Esophagus muscularis mucosa (tissue), 4 donors: Measurements from ENCODE around the gene MBTD1. TPM values are rescaled to one million over a fixed set of nuclear protein-coding genes. Genes with fewer than 3 reads are reported as not detected.

Source experiments
- DNase-seq: peaks from one replicate; pipeline ENCODE4 v3.0.0-alpha.2; 2017; ENCODE audit errors: extremely low spot score
- H3K27ac ChIP-seq, 4 donors: fragments of 200-600 bp; sonication (generic); replicated peaks in 1 of 4; 1 replicate in 3 of 4; 2 replicates in 1 of 4; pipeline ENCODE4 v1.5.1; 2016 to 2019; ENCODE audit warnings: mild to moderate bottlenecking in 1 of 4
- H3K27me3 ChIP-seq, 4 donors: fragments of 200-600 bp; sonication (generic); one replicate each; pipeline versions ENCODE4 v1.5.1 to v1.6.0; 2016 to 2019
- H3K36me3 ChIP-seq, 4 donors: fragments of 200-600 bp; sonication (generic); one replicate each; pipeline ENCODE4 v1.5.1; 2016 to 2019
- H3K4me1 ChIP-seq, 4 donors: fragments of 200-600 bp; sonication (generic); one replicate each; pipeline ENCODE4 v1.5.1; 2016 to 2019
- H3K4me3 ChIP-seq, 4 donors: fragments of 200-600 bp; sonication (generic); 1 replicate in 2 of 4; 2 replicates in 2 of 4; pipeline ENCODE4 v1.5.1; 2016 to 2019; ENCODE audit warnings: mild to moderate bottlenecking in 4 of 4, moderate library complexity in 1 of 4
- H3K9me3 ChIP-seq, 4 donors: fragments of 200-600 bp; sonication (generic); 1 replicate in 3 of 4; 2 replicates in 1 of 4; pipeline ENCODE4 v1.5.1; 2016 to 2019
- CTCF ChIP-seq, 3 experiments: fragments of 200-600 bp in 2 of 3; fragments of 450-650 bp in 1 of 3; sonication (generic) in 2 of 3; IDR thresholded peaks; one replicate each; pipeline ENCODE4 v1.5.1; 2017 to 2019; ENCODE audit warnings: antibody characterized with exemption in 3 of 3, mild to moderate bottlenecking in 2 of 3, moderate library complexity in 1 of 3
- EP300 ChIP-seq: sonication (generic); formaldehyde crosslinking; IDR thresholded peaks from one replicate; pipeline ENCODE4 v1.6.1; 2017; ENCODE audit warnings: antibody characterized with exemption
- POLR2A ChIP-seq: fragments of 450-650 bp; IDR thresholded peaks from one replicate; pipeline ENCODE4 v1.6.1; 2017; ENCODE audit warnings: antibody characterized with exemption, moderate library complexity, mild to moderate bottlenecking, low read depth
- POLR2AphosphoS5 ChIP-seq, 2 donors: sonication (generic); formaldehyde crosslinking; IDR thresholded peaks; one replicate each; pipeline ENCODE4 v1.6.1; 2017; ENCODE audit warnings: antibody characterized with exemption in 2 of 2
- WGBS: methylation state at CpG from one replicate; pipeline ENCODE4 v1.1.5; 2018; 5-methylcytosine and 5-hydroxymethylcytosine counted together
- intact Hi-C: fragments of 100-400 bp; cut with DNase I; formaldehyde crosslinking; loops from one replicate; pipeline ENCODE4 v1.15.1; 2023
- total RNA-seq, 4 donors: library from RNA; depleted of rRNA; stranded (reverse); fragments of >200 nt; gene quantifications; one replicate each; pipeline versions ENCODE4 v1.1.0 to v1.2.1, GENCODE V29; 2016

MBTD1 gene
- total RNA-seq, 4 donors from 2014 or later, result 9.2 to 11.2 (median 9.4) TPM

GRCh38 chr17:51150932-51151331 lies 108.9 kb downstream of the MBTD1 start:
- peaks cover 15 to 24% (median 19%) of the 10 kb centered on the region in 4 donors for H3K4me1 ChIP-seq
- TF ChIP-seq POLR2AphosphoS5 (IDR thresholded peaks at IDR 0.05) (no peak), POLR2A (no peak), EP300 (no peak), CTCF (IDR thresholded peaks at IDR 0.05) (no peak)
- no peaks in the 10 kb centered on the region for H3K27me3 ChIP-seq
- intact Hi-C loops, result loop anchor here (5.0 kb wide), 2 partner anchors 94 to 149 kb away; no protein-coding TSS in a partner anchor
- no peak for DNase-seq
- 92% methylated on average over 5 of the region's 5 CpGs for WGBS
- no peaks in the 10 kb centered on the region for H3K9me3 ChIP-seq
- no peak overlapping the region for H3K4me3 ChIP-seq
- H3K36me3 ChIP-seq, result peaks cover 0 to 6% (median 2%) of the 10 kb centered on the region in 4 donors
- H3K27ac ChIP-seq, result no peak overlapping the region

- 82% methylated on average over 2 of the region's 2 CpGs for WGBS
- intact Hi-C loops, result no loop called here
- no peak overlapping the region for H3K27ac ChIP-seq
- H3K4me1 ChIP-seq, result peaks cover 8 to 15% (median 10%) of the 10 kb centered on the region in 4 donors
- no peaks in the 10 kb centered on the region for H3K36me3 ChIP-seq
- no peak for TF ChIP-seq POLR2AphosphoS5 (IDR thresholded peaks at IDR 0.05)
- TF ChIP-seq CTCF (IDR thresholded peaks at IDR 0.05), result no peak
- no peak for TF ChIP-seq POLR2A
- no peak for TF ChIP-seq EP300
- H3K9me3 ChIP-seq, result no peaks in the 10 kb centered on the region
- DNase-seq, result no peak
- H3K4me3 ChIP-seq, result no peak overlapping the region
- H3K27me3 ChIP-seq, result no peaks in the 10 kb centered on the region
Observed at GRCh38 chr17:51149163-51149562, 110.7 kb downstream of the MBTD1 start.

- H3K36me3 ChIP-seq, result no peaks in the 10 kb centered on the region
- H3K4me3 ChIP-seq, result no peak overlapping the region
- TF ChIP-seq CTCF (IDR thresholded peaks at IDR 0.05) (no peak), EP300 (no peak), POLR2A (no peak), POLR2AphosphoS5 (IDR thresholded peaks at IDR 0.05) (no peak)
- no peaks in the 10 kb centered on the region for H3K9me3 ChIP-seq
- WGBS, result 74% methylated on average over 4 of the region's 4 CpGs
- H3K4me1 ChIP-seq, result peaks cover 1 to 6% (median 4%) of the 10 kb centered on the region in 4 donors
- intact Hi-C loops, result no loop called here
- DNase-seq, result no peak
- no peaks in the 10 kb centered on the region for H3K27me3 ChIP-seq
- no peak overlapping the region for H3K27ac ChIP-seq
Observed at GRCh38 chr17:51147650-51148049, 112.2 kb downstream of the MBTD1 start.

- Histone ChIP-seq H3K27ac (no peak overlapping the region), H3K36me3 (no peaks in the 10 kb centered on the region), H3K9me3 (no peaks in the 10 kb centered on the region), H3K4me1 (no peaks in the 10 kb centered on the region), H3K4me3 (no peak overlapping the region), H3K27me3 (no peaks in the 10 kb centered on the region)
- intact Hi-C loops, result no loop called here
- 69% methylated on average over 6 of the region's 6 CpGs for WGBS
- DNase-seq, result no peak
- TF ChIP-seq POLR2AphosphoS5 (IDR thresholded peaks at IDR 0.05) (no peak), EP300 (no peak), POLR2A (no peak), CTCF (IDR thresholded peaks at IDR 0.05) (no peak)
Observed at GRCh38 chr17:51144266-51145022, 115.4 kb downstream of the MBTD1 start.

GRCh38 chr17:51142597-51142996 lies 117.3 kb downstream of the MBTD1 start:
- Histone ChIP-seq H3K27ac (no peak overlapping the region), H3K4me3 (no peak overlapping the region), H3K36me3 (no peaks in the 10 kb centered on the region), H3K4me1 (no peaks in the 10 kb centered on the region), H3K27me3 (no peaks in the 10 kb centered on the region), H3K9me3 (no peaks in the 10 kb centered on the region)
- TF ChIP-seq POLR2AphosphoS5 (IDR thresholded peaks at IDR 0.05) (no peak), CTCF (IDR thresholded peaks at IDR 0.05) (no peak), POLR2A (no peak), EP300 (no peak)
- 90% methylated on average over 2 of the region's 2 CpGs for WGBS
- intact Hi-C loops, result no loop called here
- no peak for DNase-seq
